HG03025 (cell line): ENCODE results near the gene AUNIP.

Source experiments
- ATAC-seq: cut with Tn5 transposase; IDR thresholded peaks from one replicate; pipeline ENCODE4 v1.9.1; 2021; ENCODE audit warnings: mild to moderate bottlenecking, moderate library complexity; ENCODE audit not compliant: unreplicated experiment, low FRiP score

Gene AUNIP, protein sequence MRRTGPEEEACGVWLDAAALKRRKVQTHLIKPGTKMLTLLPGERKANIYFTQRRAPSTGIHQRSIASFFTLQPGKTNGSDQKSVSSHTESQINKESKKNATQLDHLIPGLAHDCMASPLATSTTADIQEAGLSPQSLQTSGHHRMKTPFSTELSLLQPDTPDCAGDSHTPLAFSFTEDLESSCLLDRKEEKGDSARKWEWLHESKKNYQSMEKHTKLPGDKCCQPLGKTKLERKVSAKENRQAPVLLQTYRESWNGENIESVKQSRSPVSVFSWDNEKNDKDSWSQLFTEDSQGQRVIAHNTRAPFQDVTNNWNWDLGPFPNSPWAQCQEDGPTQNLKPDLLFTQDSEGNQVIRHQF

DNA sequence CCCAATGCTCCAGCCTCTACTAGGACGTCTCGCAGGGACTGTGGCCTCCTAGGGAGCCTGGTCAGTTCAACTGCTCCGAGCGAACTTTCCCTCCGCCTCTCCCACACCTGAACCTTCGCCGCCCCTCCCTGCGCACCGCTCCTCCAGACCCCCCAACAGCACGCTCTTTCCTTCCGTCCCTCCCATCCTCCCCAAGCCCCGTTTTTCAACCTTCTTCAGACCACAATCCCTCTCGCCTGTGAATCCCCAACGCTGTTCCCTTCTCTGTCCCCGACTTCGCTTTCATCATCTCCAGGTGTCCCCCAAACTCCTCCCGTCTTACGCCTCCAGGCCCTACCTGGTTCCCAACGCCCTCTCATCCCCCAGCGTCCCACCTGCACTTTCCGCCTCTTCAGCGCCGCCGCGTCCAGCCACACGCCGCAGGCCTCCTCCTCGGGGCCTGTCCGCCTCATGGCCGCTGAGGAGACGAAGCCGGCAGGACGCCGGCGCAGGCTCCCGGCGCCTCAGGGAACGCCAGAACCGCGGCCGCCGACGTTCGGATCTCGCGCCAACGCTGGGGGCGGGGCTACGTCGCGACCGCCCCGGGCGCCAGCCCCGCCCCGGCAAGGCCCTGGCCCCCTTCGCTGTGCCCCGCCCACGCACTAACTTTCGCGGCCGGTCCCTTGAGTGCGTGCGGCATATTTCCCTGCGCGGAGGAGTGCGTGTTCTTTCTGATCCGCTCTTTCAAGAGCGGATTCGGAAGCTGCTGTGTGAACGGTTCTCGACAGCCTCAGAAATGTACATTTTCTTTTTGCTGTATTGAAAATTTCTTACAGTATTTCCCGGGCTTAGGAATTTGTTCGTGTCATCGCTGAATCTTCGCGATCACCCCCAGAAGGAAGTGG is at the start of gene AUNIP:
TSS of gene AUNIP (minus strand) at position 552 of the 884 bp plus-strand sequence. CDS start at position 452, 100 bp downstream.
- peak; percentile 73 for ATAC-seq

DNA sequence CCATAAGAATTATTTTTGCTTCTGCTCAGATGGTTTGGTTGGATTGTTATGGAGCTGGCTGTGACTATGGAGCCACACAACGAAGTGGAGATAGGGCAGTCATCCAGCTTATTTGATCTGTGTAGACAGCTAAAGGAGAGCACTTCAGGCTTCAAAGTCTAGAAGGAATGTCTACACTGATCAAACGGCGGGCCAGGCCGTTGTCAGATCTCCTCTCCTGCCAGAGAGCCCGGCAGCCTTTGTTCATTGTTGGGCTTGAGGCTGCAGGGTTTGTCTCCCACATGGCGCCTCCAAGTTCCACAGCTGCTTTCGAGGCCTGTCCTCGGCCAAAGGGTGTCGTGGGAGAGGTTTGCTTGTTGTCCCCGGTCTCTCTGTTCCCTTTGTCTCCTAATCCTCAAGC is 49.8 kb upstream of the AUNIP start:
- ATAC-seq: no peak

DNA sequence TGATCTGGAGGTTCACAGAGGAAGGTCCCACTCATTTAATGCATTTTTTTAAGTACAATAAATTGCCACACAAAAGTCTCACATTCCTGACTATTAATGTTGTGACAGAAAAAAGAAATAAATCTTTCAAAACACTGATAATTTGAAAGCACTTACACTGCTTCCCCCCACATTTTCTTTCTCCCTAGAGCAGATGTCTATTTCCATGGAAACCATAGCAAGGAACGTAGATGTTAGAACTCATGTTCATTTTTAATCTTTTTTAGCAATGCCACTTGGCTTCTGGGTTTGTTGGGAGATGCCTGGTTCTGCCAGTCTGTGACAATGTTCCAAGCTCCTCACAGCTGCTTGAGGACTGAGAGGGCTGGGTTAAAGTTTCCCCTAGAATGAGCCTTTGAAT is 48.9 kb upstream of the AUNIP start:
- ATAC-seq: no peak

- no peak for ATAC-seq
Observed at GRCh38 chr1:25907601-25908000, 48.3 kb upstream of the AUNIP start.

GRCh38 chr1:25906644-25907300 is 47.5 kb upstream of the AUNIP start:
- ATAC-seq: peak; percentile 7

- peak; percentile 43 for ATAC-seq
Observed at GRCh38 chr1:25905680-25906643, 46.7 kb upstream of the AUNIP start, which contains the start of gene STMN1. TSS of gene STMN1 (minus strand) at chr1:25906419. CDS start at chr1:25904676, 1,743 bp downstream.

- ATAC-seq: peak; percentile 61
Observed at GRCh38 chr1:25904943-25905679, 45.9 kb upstream of the AUNIP start.

GRCh38 chr1:25903986-25904385 is 44.7 kb upstream of the AUNIP start:
- ATAC-seq: no peak

GRCh38 chr1:25902462-25902861 is 43.2 kb upstream of the AUNIP start:
- no peak for ATAC-seq

GRCh38 chr1:25900219-25900618 is 41.0 kb upstream of the AUNIP start:
- no peak for ATAC-seq

DNA sequence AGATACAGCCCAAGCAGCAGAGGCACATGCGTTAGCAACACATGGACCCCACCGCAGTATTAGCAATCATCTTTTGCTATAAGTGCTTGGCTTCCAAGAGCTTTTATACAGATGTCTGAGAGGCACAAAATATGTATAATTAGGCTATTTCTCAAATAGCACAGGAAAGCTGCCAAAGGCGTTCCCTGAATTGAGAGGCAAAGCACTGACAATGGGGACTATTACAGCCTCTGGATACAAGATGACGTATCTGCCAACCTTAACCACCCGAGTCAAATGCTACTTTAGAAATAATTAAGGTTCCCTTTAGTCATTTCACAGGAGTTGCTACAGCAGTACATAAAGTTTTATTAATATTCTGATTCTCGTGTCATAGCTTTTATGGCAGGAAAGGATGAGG is 40.5 kb upstream of the AUNIP start:
- ATAC-seq: no peak

- no peak for ATAC-seq
Observed at GRCh38 chr1:25898223-25899015, 39.2 kb upstream of the AUNIP start.

DNA sequence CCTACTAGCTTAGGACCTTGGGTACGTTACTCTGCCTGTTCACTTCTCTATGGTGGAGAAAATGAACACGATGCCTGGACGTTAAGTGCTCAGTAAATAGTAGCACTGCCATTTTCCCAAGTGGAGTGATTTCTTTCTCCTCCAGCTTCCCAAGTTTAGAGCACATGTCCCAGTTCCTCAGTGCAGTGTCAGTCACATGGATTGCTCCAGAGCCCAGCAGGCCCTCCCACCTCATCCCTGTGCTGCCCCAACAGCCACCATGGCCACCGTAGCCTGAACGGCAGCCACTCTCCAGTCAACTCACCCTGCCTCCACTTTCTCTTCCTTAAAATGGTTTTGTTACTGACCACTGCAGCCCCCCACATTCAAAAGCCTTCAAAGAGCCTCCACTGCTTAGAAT is 38.5 kb upstream of the AUNIP start:
- ATAC-seq: no peak

- no peak for ATAC-seq
Observed at GRCh38 chr1:25896266-25896665, 37.0 kb upstream of the AUNIP start.

GRCh38 chr1:25895365-25895990 is 36.2 kb upstream of the AUNIP start:
- ATAC-seq: no peak

DNA sequence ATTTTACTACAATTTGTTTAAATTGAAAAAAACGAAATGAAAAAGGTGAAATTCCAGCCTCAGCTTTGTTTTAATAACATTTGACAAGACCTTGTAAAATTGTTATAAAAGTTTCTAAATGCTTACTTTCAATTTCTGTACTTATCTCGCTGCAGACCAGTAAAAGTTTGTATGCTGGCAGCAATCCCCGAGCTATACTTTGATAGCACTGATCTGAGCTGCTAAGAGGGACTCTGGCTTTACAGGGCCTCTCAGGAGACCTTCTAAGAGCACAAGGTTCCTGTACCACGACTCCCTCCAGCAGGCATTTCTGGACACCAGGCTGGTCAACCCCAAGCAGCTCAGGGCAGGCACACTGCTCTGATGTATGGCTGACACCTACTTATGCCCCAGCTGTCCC is 33.9 kb upstream of the AUNIP start:
- ATAC-seq: no peak

DNA sequence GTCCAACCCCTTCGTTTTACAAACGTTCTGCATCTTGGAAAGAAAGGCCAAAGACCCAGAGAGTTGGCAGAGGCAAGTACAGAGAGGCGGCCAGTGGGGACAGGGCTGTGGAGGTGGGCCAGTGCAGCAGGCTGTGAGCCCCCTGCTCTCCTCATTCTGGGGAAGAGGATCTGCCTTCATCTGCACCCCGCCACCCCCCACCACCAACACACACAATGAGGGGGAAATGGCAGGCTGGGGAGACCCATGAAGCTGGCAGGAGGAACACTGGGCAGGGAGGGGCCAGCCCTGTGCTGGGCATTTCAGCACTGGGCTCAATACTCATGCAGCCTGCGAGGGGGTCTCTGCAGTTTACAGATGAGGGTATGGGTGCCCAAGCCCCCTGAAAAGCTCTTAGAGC is 32.3 kb upstream of the AUNIP start:
- no peak for ATAC-seq
